ENCODE data around the gene SLC25A1.

Gene SLC25A1

GRCh38 chr22:19151329-19152191, 27.0 kb downstream of the SLC25A1 start:
- no peak for ATAC-seq
- TF ChIP-seq, protein P1, sequence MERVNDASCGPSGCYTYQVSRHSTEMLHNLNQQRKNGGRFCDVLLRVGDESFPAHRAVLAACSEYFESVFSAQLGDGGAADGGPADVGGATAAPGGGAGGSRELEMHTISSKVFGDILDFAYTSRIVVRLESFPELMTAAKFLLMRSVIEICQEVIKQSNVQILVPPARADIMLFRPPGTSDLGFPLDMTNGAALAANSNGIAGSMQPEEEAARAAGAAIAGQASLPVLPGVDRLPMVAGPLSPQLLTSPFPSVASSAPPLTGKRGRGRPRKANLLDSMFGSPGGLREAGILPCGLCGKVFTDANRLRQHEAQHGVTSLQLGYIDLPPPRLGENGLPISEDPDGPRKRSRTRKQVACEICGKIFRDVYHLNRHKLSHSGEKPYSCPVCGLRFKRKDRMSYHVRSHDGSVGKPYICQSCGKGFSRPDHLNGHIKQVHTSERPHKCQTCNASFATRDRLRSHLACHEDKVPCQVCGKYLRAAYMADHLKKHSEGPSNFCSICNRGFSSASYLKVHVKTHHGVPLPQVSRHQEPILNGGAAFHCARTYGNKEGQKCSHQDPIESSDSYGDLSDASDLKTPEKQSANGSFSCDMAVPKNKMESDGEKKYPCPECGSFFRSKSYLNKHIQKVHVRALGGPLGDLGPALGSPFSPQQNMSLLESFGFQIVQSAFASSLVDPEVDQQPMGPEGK (CRISPR knock-in tag; IDR thresholded peaks at IDR 0.05; ENCODE audit: borderline replicate concordance): no peak
- no peak for TF ChIP-seq BACH2 (CRISPR knock-in tag; IDR thresholded peaks at IDR 0.05; ENCODE audit: borderline replicate concordance)
- TF ChIP-seq RARB (CRISPR knock-in tag; IDR thresholded peaks at IDR 0.05): no peak
- no peak for TF ChIP-seq ESRRG (CRISPR knock-in tag; IDR thresholded peaks at IDR 0.05)
- TF ChIP-seq, protein P2, sequence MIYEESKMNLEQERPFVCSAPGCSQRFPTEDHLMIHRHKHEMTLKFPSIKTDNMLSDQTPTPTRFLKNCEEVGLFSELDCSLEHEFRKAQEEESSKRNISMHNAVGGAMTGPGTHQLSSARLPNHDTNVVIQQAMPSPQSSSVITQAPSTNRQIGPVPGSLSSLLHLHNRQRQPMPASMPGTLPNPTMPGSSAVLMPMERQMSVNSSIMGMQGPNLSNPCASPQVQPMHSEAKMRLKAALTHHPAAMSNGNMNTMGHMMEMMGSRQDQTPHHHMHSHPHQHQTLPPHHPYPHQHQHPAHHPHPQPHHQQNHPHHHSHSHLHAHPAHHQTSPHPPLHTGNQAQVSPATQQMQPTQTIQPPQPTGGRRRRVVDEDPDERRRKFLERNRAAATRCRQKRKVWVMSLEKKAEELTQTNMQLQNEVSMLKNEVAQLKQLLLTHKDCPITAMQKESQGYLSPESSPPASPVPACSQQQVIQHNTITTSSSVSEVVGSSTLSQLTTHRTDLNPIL (CRISPR knock-in tag; IDR thresholded peaks at IDR 0.05; ENCODE audit: low read depth): no peak
- TF ChIP-seq, protein P3, sequence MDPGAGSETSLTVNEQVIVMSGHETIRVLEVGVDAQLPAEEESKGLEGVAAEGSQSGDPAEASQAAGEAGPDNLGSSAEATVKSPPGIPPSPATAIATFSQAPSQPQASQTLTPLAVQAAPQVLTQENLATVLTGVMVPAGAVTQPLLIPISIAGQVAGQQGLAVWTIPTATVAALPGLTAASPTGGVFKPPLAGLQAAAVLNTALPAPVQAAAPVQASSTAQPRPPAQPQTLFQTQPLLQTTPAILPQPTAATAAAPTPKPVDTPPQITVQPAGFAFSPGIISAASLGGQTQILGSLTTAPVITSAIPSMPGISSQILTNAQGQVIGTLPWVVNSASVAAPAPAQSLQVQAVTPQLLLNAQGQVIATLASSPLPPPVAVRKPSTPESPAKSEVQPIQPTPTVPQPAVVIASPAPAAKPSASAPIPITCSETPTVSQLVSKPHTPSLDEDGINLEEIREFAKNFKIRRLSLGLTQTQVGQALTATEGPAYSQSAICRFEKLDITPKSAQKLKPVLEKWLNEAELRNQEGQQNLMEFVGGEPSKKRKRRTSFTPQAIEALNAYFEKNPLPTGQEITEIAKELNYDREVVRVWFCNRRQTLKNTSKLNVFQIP (CRISPR knock-in tag; IDR thresholded peaks at IDR 0.05; ENCODE audit: borderline replicate concordance, low read depth): no peak
- no peak for TF ChIP-seq ISL1 (CRISPR knock-in tag; IDR thresholded peaks at IDR 0.05)
- TF ChIP-seq ARNTL (CRISPR knock-in tag; IDR thresholded peaks at IDR 0.05; ENCODE audit: borderline replicate concordance, low read depth): no peak
- no peak for TF ChIP-seq SNAI2 (CRISPR knock-in tag; IDR thresholded peaks at IDR 0.05)
- TF ChIP-seq CSRNP3 (CRISPR knock-in tag; IDR thresholded peaks at IDR 0.05): no peak
- no peak for TF ChIP-seq ZFP30 (CRISPR knock-in tag; IDR thresholded peaks at IDR 0.05)

DNA sequence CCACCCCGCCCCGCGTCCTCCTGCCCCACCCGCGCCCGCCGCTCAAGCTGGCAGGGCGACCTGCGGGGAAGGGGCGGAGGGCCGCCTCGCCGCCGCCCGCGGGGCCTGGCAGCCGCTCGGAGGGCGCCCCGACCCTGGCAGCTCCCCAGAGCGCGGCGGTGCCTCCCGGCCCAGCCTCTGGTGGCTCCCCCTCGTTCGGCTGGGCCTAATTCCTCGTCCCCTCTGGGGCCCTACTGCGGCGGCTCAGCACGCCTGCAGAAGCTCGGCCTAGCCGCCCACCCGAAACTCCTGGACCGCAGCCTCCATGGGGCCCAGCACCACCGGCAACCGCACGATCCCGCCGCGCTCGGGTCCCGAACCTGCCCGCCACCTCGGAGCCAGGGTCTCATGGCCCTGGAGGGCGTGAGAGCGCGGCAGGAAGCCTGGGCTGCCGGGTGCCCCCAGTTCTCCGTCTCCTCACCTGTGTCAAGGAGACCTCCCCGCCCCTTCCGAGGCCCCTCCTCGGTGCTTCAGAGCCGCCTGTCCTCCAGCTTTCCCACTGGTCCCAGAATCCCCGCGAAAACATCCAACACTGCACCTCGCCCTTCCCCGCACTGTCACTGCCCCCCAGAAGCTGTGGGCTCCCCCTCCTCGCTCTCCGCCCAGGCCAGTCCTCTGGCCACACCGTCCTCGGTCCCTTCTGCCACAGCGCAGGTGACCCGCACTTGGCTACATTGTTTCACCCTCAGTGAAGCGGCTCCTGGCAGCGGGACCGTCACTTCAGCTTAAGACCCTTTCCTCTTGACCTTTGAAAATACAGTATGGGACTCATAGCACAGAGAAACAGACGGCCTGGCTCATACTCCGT, 27.8 kb downstream of the SLC25A1 start:
- ATAC-seq: no peak
- TF ChIP-seq CSRNP3 (CRISPR knock-in tag; IDR thresholded peaks at IDR 0.05) (no peak), RARB (CRISPR knock-in tag; IDR thresholded peaks at IDR 0.05) (no peak), ZNF565 (CRISPR knock-in tag; conservative IDR thresholded peaks at IDR 0.05; ENCODE audit: low read depth) (no peak), CSDC2 (CRISPR knock-in tag; IDR thresholded peaks at IDR 0.05) (no peak), ESRRG (CRISPR knock-in tag; IDR thresholded peaks at IDR 0.05) (no peak), PPARA (CRISPR knock-in tag; IDR thresholded peaks at IDR 0.05; ENCODE audit: borderline replicate concordance) (no peak), GLIS3 (CRISPR knock-in tag; IDR thresholded peaks at IDR 0.05) (no peak), ZFP3 (CRISPR knock-in tag; IDR thresholded peaks at IDR 0.05) (no peak), SNAI2 (CRISPR knock-in tag; IDR thresholded peaks at IDR 0.05) (no peak), TCF4 (CRISPR knock-in tag; IDR thresholded peaks at IDR 0.05; ENCODE audit: borderline replicate concordance) (no peak), ZC3H10 (CRISPR knock-in tag; IDR thresholded peaks at IDR 0.05) (no peak), ARNTL (CRISPR knock-in tag; IDR thresholded peaks at IDR 0.05; ENCODE audit: borderline replicate concordance, low read depth) (no peak), TOX (CRISPR knock-in tag; IDR thresholded peaks at IDR 0.05; ENCODE audit: borderline replicate concordance) (no peak), ZNF70 (CRISPR knock-in tag; IDR thresholded peaks at IDR 0.05) (no peak), BACH2 (CRISPR knock-in tag; IDR thresholded peaks at IDR 0.05; ENCODE audit: borderline replicate concordance) (no peak), ZNF8 (CRISPR knock-in tag; IDR thresholded peaks at IDR 0.05) (no peak), TSHZ2 (CRISPR knock-in tag; IDR thresholded peaks at IDR 0.05) (no peak)
- TF ChIP-seq, protein P3 (CRISPR knock-in tag; IDR thresholded peaks at IDR 0.05; ENCODE audit: borderline replicate concordance, low read depth): no peak
